ENCODE data around the gene ANO3. TPM values are rescaled to one million over a fixed set of nuclear protein-coding genes. Genes with fewer than 3 reads are reported as not detected.

Gene ANO3
- total RNA-seq, 1 donor from 2014 or later, result not detected

DNA sequence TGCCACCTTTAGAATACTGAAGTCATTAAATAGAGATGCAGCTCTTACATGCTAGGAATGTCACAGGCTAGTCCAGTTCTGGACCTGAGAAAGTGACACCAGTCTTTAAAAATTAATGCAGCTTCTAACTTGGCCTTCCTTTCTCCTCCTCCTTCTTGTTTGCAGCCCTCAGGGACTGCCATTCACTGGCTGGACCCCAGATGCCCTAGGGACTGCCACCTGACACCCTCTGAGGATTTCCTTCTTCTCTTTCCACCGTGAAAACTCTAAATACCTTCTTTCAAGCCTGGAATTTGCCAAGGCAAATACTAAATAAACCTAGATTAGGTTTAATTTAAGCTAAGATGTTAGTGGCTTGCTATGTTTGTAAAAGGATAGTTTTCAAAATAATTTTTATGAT is 161.7 kb downstream of the ANO3 start:
- Histone ChIP-seq H3K4me3 (no peak overlapping the region), H3K27ac (no peak overlapping the region), H3K27me3 (no peaks in the 10 kb centered on the region), H3K36me3 (no peaks in the 10 kb centered on the region), H3K4me1 (no peaks in the 10 kb centered on the region), H3K9me3 (no peaks in the 10 kb centered on the region)
- TF ChIP-seq POLR2AphosphoS5 (IDR thresholded peaks at IDR 0.05; ENCODE audit: insufficient read depth in 1 of 2, low read depth in 1 of 2) (no peak), CTCF (IDR thresholded peaks at IDR 0.05) (no peak), POLR2A (IDR thresholded peaks at IDR 0.05) (no peak)
- DNase-seq (ENCODE audit: extremely low spot score in 2 of 2), result no peak
- intact Hi-C loops (cut with DNase I), result no loop called here

DNA sequence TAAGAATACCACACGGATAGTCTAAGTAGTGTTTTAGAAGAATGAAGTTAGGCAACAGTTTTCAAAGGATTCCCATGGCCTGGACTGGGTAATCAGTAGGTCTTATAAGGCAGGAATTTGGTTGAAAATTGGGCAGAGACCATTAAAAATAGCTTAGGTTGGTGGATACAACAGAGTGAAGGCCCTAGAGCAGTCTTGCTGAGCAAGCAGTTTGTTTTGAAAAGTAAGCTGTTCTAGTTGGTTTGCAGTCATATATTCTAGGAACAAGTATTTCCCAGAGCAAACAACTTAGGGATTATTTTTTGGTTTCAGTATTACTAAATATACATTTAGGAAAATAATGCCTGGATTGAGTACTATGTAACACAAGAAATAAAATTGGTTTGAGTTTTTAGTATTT is 175.3 kb downstream of the ANO3 start:
- TF ChIP-seq POLR2A (IDR thresholded peaks at IDR 0.05), result no peak
- no peak for TF ChIP-seq POLR2AphosphoS5 (IDR thresholded peaks at IDR 0.05; ENCODE audit: insufficient read depth in 1 of 2, low read depth in 1 of 2)
- TF ChIP-seq CTCF (IDR thresholded peaks at IDR 0.05), result no peak
- Histone ChIP-seq H3K36me3 (no peaks in the 10 kb centered on the region), H3K27ac (no peak overlapping the region), H3K4me1 (no peaks in the 10 kb centered on the region), H3K27me3 (no peaks in the 10 kb centered on the region), H3K4me3 (no peak overlapping the region), H3K9me3 (no peaks in the 10 kb centered on the region)
- intact Hi-C loops (cut with DNase I), result no loop called here
- no peak for DNase-seq (ENCODE audit: extremely low spot score in 2 of 2)

- Histone ChIP-seq H3K27ac (no peak overlapping the region), H3K9me3 (no peaks in the 10 kb centered on the region), H3K27me3 (no peaks in the 10 kb centered on the region), H3K4me1 (no peaks in the 10 kb centered on the region), H3K36me3 (no peaks in the 10 kb centered on the region), H3K4me3 (no peak overlapping the region)
- no peak for DNase-seq (ENCODE audit: extremely low spot score in 2 of 2)
- TF ChIP-seq CTCF (IDR thresholded peaks at IDR 0.05), result no peak
- TF ChIP-seq POLR2A (IDR thresholded peaks at IDR 0.05), result no peak
- TF ChIP-seq POLR2AphosphoS5 (IDR thresholded peaks at IDR 0.05; ENCODE audit: insufficient read depth in 1 of 2, low read depth in 1 of 2), result no peak
- intact Hi-C loops (cut with DNase I), result no loop called here
Measured at GRCh38 chr11:26510164-26510563, 178.2 kb downstream of the ANO3 start.

GRCh38 chr11:26510756-26511155 is 178.8 kb downstream of the ANO3 start:
- Histone ChIP-seq H3K4me3 (no peak overlapping the region), H3K27ac (no peak overlapping the region), H3K4me1 (no peaks in the 10 kb centered on the region), H3K36me3 (no peaks in the 10 kb centered on the region), H3K9me3 (no peaks in the 10 kb centered on the region), H3K27me3 (no peaks in the 10 kb centered on the region)
- DNase-seq (ENCODE audit: extremely low spot score in 2 of 2), result no peak
- TF ChIP-seq CTCF (IDR thresholded peaks at IDR 0.05) (no peak), POLR2AphosphoS5 (IDR thresholded peaks at IDR 0.05; ENCODE audit: insufficient read depth in 1 of 2, low read depth in 1 of 2) (no peak), POLR2A (IDR thresholded peaks at IDR 0.05) (no peak)
- intact Hi-C loops (cut with DNase I), result no loop called here

GRCh38 chr11:26512196-26512595 is 180.3 kb downstream of the ANO3 start:
- H3K4me3 ChIP-seq, result no peak overlapping the region
- no peaks in the 10 kb centered on the region for H3K27me3 ChIP-seq
- intact Hi-C loops (cut with DNase I), result no loop called here
- no peak for TF ChIP-seq POLR2AphosphoS5 (IDR thresholded peaks at IDR 0.05; ENCODE audit: insufficient read depth in 1 of 2, low read depth in 1 of 2)
- TF ChIP-seq CTCF (IDR thresholded peaks at IDR 0.05), result no peak
- TF ChIP-seq POLR2A (IDR thresholded peaks at IDR 0.05), result no peak
- no peak for DNase-seq (ENCODE audit: extremely low spot score in 2 of 2)
- H3K36me3 ChIP-seq, result no peaks in the 10 kb centered on the region
- no peaks in the 10 kb centered on the region for H3K4me1 ChIP-seq
- no peaks in the 10 kb centered on the region for H3K9me3 ChIP-seq
- H3K27ac ChIP-seq, result no peak overlapping the region

Measured in vagina (tissue), 2 donors.